ENCODE data around the gene FEN1. TPM values are rescaled to one million over a fixed set of nuclear protein-coding genes. Genes with fewer than 3 reads are reported as not detected.

The FEN1 gene
- total and polyA plus RNA-seq, 2 of the 8 experiments (the other 6 are each of a cell fraction or from before 2014, with no cell fraction given): 52.6 to 86.1 TPM

- TF ChIP-seq TAF1 (IDR thresholded peaks at IDR 0.05; ENCODE audit: low read depth, low read length) (peak; percentile 68; the same call in 1 of the 2 replicates), SP1 (IDR thresholded peaks at IDR 0.05; ENCODE audit: low read depth, low read length) (no peak), TBP (IDR thresholded peaks at IDR 0.05; ENCODE audit: low read depth, low read length) (peak; percentile 60; the same call in 1 of the 2 replicates), YY1 (IDR thresholded peaks at IDR 0.05; ENCODE audit: low read depth, low read length) (no peak; the same call in 1 of the 2 replicates), SRF (IDR thresholded peaks at IDR 0.05; ENCODE audit: low read depth, low read length) (no peak), CHD2 (IDR thresholded peaks at IDR 0.05; ENCODE audit: low read length) (no peak), SP4 (IDR thresholded peaks at IDR 0.05; ENCODE audit: low read length) (no peak), CHD1 (IDR thresholded peaks at IDR 0.05; ENCODE audit: low read depth, low read length) (no peak), HDAC2 (IDR thresholded peaks at IDR 0.05; ENCODE audit: borderline replicate concordance in 1 of 2, low read depth in 2 of 2, low read length in 2 of 2) (0 out of 4 replicates have a peak, but pooled peaks of 1 of the 2 experiments have one; percentile 72), GABPA (IDR thresholded peaks at IDR 0.05; ENCODE audit: borderline replicate concordance, insufficient read depth, low read length) (no peak), CBX5 (IDR thresholded peaks at IDR 0.05; ENCODE audit: low read depth, low read length) (no peak), E2F6 (IDR thresholded peaks at IDR 0.05) (peak; percentile 70), TCF12 (IDR thresholded peaks at IDR 0.05; ENCODE audit: low read depth, low read length) (no peak), SUZ12 (IDR thresholded peaks at IDR 0.05; ENCODE audit: low read length) (no peak), SIRT6 (IDR thresholded peaks at IDR 0.05; ENCODE audit: low read length) (no peak), CTBP2 (IDR thresholded peaks at IDR 0.05; ENCODE audit: borderline replicate concordance, insufficient read depth, insufficient read length, low read length) (peak; percentile 20), CBX8 (IDR thresholded peaks at IDR 0.05; ENCODE audit: borderline replicate concordance, low read depth, low read length) (no peak), USF2 (IDR thresholded peaks at IDR 0.05; ENCODE audit: low read length) (no peak), EP300 (IDR thresholded peaks at IDR 0.05; ENCODE audit: borderline replicate concordance in 1 of 2, low read depth in 2 of 2, low read length in 2 of 2) (peak in 1 of 2 experiments; percentile 66; a peak in 1 of 3 replicates), RNF2 (IDR thresholded peaks at IDR 0.05; ENCODE audit: borderline replicate concordance, low read depth, low read length, missing control alignments, poor library complexity, severe bottlenecking) (no peak), TAF7 (optimal IDR thresholded peaks at IDR 0.05; ENCODE audit: borderline replicate concordance, low read depth, low read length) (peak; percentile 75), CREB1 (IDR thresholded peaks at IDR 0.05) (no peak; the same call in 1 of the 2 replicates)
These were observed 35.1 kb downstream of the FEN1 start, which contains the start of gene FADS2 (continued) for GRCh38 chr11:61827571-61828378.
